GM23338 (cell line): ENCODE data around the gene PSMB2. TPM values are rescaled to one million over a fixed set of nuclear protein-coding genes. Genes with fewer than 3 reads are reported as not detected.

Experiments used
- ATAC-seq: fragments of 200-7000 bp; cut with Tn5 transposase; 3 replicates; pipeline ENCODE4 v1.9.1; 2020
- DNase-seq: peaks from one replicate; pipeline ENCODE4 v3.0.0-alpha.2; 2015; ENCODE audit warnings: low spot score
- H2AFZ ChIP-seq: fragments of 200-600 bp; sonication (generic); 2 replicates; pipeline ENCODE4 v1.8.0; 2016; ENCODE audit warnings: antibody characterized with exemption, mild to moderate bottlenecking, moderate library complexity
- H3F3A ChIP-seq: fragments of 200-600 bp; sonication (generic); replicated peaks from 2 replicates; pipeline ENCODE4 v1.8.0; 2017; ENCODE audit warnings: antibody characterized with exemption, mixed run types, low read depth
- H3K27ac ChIP-seq: fragments of 200-600 bp; sonication (generic); 2 replicates; pipeline ENCODE4 v1.6.1; 2016; ENCODE audit warnings: low read depth
- H3K27me3 ChIP-seq: fragments of 200-600 bp; sonication (generic); 2 replicates; pipeline ENCODE4 v1.8.0; 2016; ENCODE audit warnings: mild to moderate bottlenecking, mixed run types, moderate library complexity; ENCODE audit not compliant: insufficient read depth
- H3K36me3 ChIP-seq: fragments of 200-600 bp; sonication (generic); 2 replicates; pipeline ENCODE4 v1.8.0; 2016; ENCODE audit warnings: mild to moderate bottlenecking; ENCODE audit not compliant: insufficient read depth
- H3K4me1 ChIP-seq: fragments of 200-600 bp; sonication (generic); 2 replicates; pipeline ENCODE4 v1.8.0; 2016; ENCODE audit warnings: mild to moderate bottlenecking, moderate library complexity; ENCODE audit not compliant: insufficient read depth
- H3K4me2 ChIP-seq: fragments of 200-600 bp; sonication (generic); 2 replicates; pipeline ENCODE4 v1.7.1; 2017; ENCODE audit warnings: mixed run types
- H3K4me3 ChIP-seq: fragments of 200-600 bp; sonication (generic); 2 replicates; pipeline ENCODE4 v1.6.1; 2016; ENCODE audit warnings: mixed run types
- H3K79me2 ChIP-seq: fragments of 200-600 bp; sonication (generic); replicated peaks from 2 replicates; pipeline ENCODE4 v1.8.0; 2017; ENCODE audit warnings: mild to moderate bottlenecking; ENCODE audit not compliant: insufficient read depth
- H3K9me2 ChIP-seq: fragments of 200-600 bp; sonication (generic); 2 replicates; pipeline ENCODE4 v1.8.0; 2017; ENCODE audit not compliant: insufficient read depth
- H4K20me1 ChIP-seq: fragments of 200-600 bp; sonication (generic); replicated peaks from 2 replicates; pipeline ENCODE4 v1.8.0; 2017; ENCODE audit warnings: mild to moderate bottlenecking; ENCODE audit not compliant: insufficient read depth
- H3K27ac Mint-ChIP-seq: 2 replicates; pipeline ENCODE4 v1.8.0; 2020; ENCODE audit warnings: inconsistent platforms, mild to moderate bottlenecking, moderate library complexity, mixed read lengths
- H3K27me3 Mint-ChIP-seq: 3 replicates; pipeline ENCODE4 v1.8.0; 2022; ENCODE audit warnings: low read depth, mild to moderate bottlenecking, moderate library complexity, mixed read lengths, inconsistent platforms; ENCODE audit not compliant: insufficient read depth, poor library complexity
- H3K36me3 Mint-ChIP-seq: 3 replicates; pipeline ENCODE4 v1.8.0; 2021; ENCODE audit warnings: low read depth, mild to moderate bottlenecking, inconsistent platforms, moderate library complexity, mixed read lengths
- H3K4me1 Mint-ChIP-seq: 3 replicates; pipeline ENCODE4 v1.8.0; 2020; ENCODE audit warnings: mild to moderate bottlenecking, inconsistent platforms, mixed read lengths
- H3K4me3 Mint-ChIP-seq: 3 replicates; pipeline ENCODE4 v1.8.0; 2021; ENCODE audit warnings: moderate library complexity, mild to moderate bottlenecking, inconsistent platforms, mixed read lengths
- H3K9me3 Mint-ChIP-seq: 3 replicates; pipeline ENCODE4 v1.8.0; 2020; ENCODE audit warnings: moderate library complexity, mild to moderate bottlenecking, inconsistent platforms, mixed read lengths
- CREB1 ChIP-seq: fragments of 250-450 bp; sonication (Bioruptor Pico); IDR thresholded peaks from 2 replicates; pipeline ENCODE4 v1.5.0; 2020; ENCODE audit warnings: low read depth, mild to moderate bottlenecking, moderate library complexity
- CTCF ChIP-seq, 2 experiments: fragments of 200-600 bp in 1 of 2; sonication (generic) in 1 of 2; conservative IDR thresholded peaks; 2 replicates each; pipeline versions ENCODE4 v1.5.1 to v1.6.1; 2016 to 2017; ENCODE audit warnings: antibody characterized with exemption in 2 of 2, low read depth in 2 of 2, mild to moderate bottlenecking in 2 of 2, moderate library complexity in 1 of 2
- ETS1 ChIP-seq: IDR thresholded peaks from 2 replicates; pipeline ENCODE4 v1.6.1; 2016; ENCODE audit warnings: antibody characterized with exemption
- EZH2 ChIP-seq: fragments of 200-600 bp; sonication (generic); IDR thresholded peaks from one replicate; pipeline ENCODE4 v1.8.0; 2017; ENCODE audit warnings: antibody characterized with exemption, mild to moderate bottlenecking, low read depth; ENCODE audit not compliant: unreplicated experiment
- EZH2phosphoT487 ChIP-seq: fragments of 200-600 bp; sonication (generic); IDR thresholded peaks from one replicate; pipeline ENCODE4 v1.8.1; 2018; ENCODE audit warnings: antibody characterized with exemption; ENCODE audit not compliant: unreplicated experiment
- JUNB ChIP-seq: IDR thresholded peaks from one replicate; pipeline ENCODE4 v1.6.1; 2016; ENCODE audit warnings: antibody characterized with exemption; ENCODE audit not compliant: unreplicated experiment
- NANOG ChIP-seq: IDR thresholded peaks from 2 replicates; pipeline ENCODE4 v1.6.1; 2016; ENCODE audit warnings: antibody characterized with exemption, borderline replicate concordance
- POLR2AphosphoS5 ChIP-seq: IDR thresholded peaks from 2 replicates; pipeline ENCODE4 v1.6.1; 2016; ENCODE audit warnings: antibody characterized with exemption, low read depth
- REST ChIP-seq: IDR thresholded peaks from one replicate; pipeline ENCODE4 v1.6.1; 2018; ENCODE audit warnings: antibody characterized with exemption; ENCODE audit not compliant: unreplicated experiment
- STAT1 ChIP-seq: IDR thresholded peaks from one replicate; pipeline ENCODE4 v1.6.1; 2016; ENCODE audit warnings: antibody characterized with exemption; ENCODE audit not compliant: unreplicated experiment
- ZNF114 ChIP-seq: fragments of 250-450 bp; sonication (Bioruptor Pico); IDR thresholded peaks from 2 replicates; pipeline ENCODE4 v1.5.0; 2020; ENCODE audit warnings: mild to moderate bottlenecking, moderate library complexity
- ZNF331 ChIP-seq: fragments of 250-450 bp; sonication (Bioruptor Pico); IDR thresholded peaks from 2 replicates; pipeline ENCODE4 v1.5.0; 2020; ENCODE audit warnings: low read depth, mild to moderate bottlenecking, moderate library complexity
- ZNF462 ChIP-seq: fragments of 250-450 bp; sonication (Bioruptor Pico); IDR thresholded peaks from 2 replicates; pipeline ENCODE4 v1.5.0; 2020; ENCODE audit warnings: mild to moderate bottlenecking, moderate library complexity
- polyA plus RNA-seq: library from polyadenylated mRNA; unstranded; fragments of >200 nt; fragmentation: Nextera tagmentation; extraction: Ambion mirVana; gene quantifications from 2 replicates; pipeline ENCODE4 v1.2.1, GENCODE V29; 2016
- total RNA-seq: library from RNA; depleted of rRNA; stranded (reverse); fragments of >200 nt; shearing (Covaris generic); gene quantifications from 2 replicates; pipeline ENCODE4 v1.2.3, GENCODE V29; 2014

PSMB2 gene
- total and polyA plus RNA-seq, 2 experiments from 2014 or later, result 68.2 to 147 TPM

GRCh38 chr1:35600593-35600992, 40.7 kb downstream of the PSMB2 start:
- Histone ChIP-seq H3K36me3 (peaks cover 23% of the 10 kb centered on the region), H3K9me2 (no peaks in the 10 kb centered on the region), H4K20me1 (peaks cover 18% of the 10 kb centered on the region), H3K79me2 (no peaks in the 10 kb centered on the region), H3K27ac (no peak overlapping the region), H3K27me3 (no peaks in the 10 kb centered on the region), H3K4me2 (no peak overlapping the region), H3F3A (peaks cover 8% of the 10 kb centered on the region; the same call in 1 of the 2 replicates), H2AFZ (no peak overlapping the region), H3K4me3 (no peak overlapping the region), H3K4me1 (no peaks in the 10 kb centered on the region)
- H3K36me3 Mint-ChIP-seq, result peaks cover 41% of the 10 kb centered on the region
- H3K9me3 Mint-ChIP-seq, result no peaks in the 10 kb centered on the region
- no peak for ATAC-seq
- H3K4me3 Mint-ChIP-seq, result no peak overlapping the region
- H3K27ac Mint-ChIP-seq, result no peak overlapping the region
- no peak for TF ChIP-seq EZH2
- no peak for TF ChIP-seq REST
- no peak for TF ChIP-seq ZNF331 (CRISPR knock-in tag)
- TF ChIP-seq CTCF (conservative IDR thresholded peaks at IDR 0.05; ENCODE audit: low read depth in 2 of 2), result no peak
- TF ChIP-seq POLR2AphosphoS5, result no peak
- TF ChIP-seq ETS1, result no peak
- TF ChIP-seq JUNB, result no peak
- TF ChIP-seq STAT1, result no peak
- no peak for TF ChIP-seq ZNF114 (CRISPR knock-in tag)
- TF ChIP-seq ZNF462 (CRISPR knock-in tag), result no peak
- TF ChIP-seq CREB1, result no peak
- TF ChIP-seq EZH2phosphoT487, result no peak
- no peak for TF ChIP-seq NANOG
- no peak for DNase-seq
- no peaks in the 10 kb centered on the region for H3K27me3 Mint-ChIP-seq
- 0 out of 3 replicates have a peak, but pooled peaks cover 3% of the 10 kb centered on the region for H3K4me1 Mint-ChIP-seq
